ENCODE data around the gene TBC1D10A.

DNA sequence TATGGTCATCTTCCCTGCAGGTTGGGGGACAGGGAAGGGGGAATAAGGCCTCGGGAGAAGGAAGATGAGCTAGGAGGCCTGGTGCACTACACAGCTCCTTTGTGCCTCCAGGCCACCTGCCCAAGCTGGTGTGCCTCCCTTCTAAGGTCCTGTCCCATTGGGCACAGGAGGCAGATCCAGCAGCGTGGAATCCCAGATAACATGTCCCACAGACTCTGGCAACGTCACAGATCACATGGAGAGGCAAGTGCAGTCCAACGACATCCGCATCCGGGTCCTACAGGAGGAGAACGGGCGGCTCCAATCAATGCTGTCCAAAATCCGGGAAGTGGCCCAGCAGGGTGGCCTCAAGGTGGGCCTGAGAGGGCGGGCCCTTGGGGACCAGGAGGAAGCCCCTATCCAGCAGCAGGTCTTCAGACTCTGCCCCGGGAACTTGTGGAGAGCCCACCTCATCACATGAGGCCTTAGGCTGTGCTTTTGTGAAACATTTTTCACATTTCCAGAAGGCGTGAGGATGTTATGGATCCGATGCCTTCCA is 48.6 kb upstream of the TBC1D10A start:
- no peak for TF ChIP-seq POLR2A (IDR thresholded peaks at IDR 0.05)
- TF ChIP-seq, protein P1, sequence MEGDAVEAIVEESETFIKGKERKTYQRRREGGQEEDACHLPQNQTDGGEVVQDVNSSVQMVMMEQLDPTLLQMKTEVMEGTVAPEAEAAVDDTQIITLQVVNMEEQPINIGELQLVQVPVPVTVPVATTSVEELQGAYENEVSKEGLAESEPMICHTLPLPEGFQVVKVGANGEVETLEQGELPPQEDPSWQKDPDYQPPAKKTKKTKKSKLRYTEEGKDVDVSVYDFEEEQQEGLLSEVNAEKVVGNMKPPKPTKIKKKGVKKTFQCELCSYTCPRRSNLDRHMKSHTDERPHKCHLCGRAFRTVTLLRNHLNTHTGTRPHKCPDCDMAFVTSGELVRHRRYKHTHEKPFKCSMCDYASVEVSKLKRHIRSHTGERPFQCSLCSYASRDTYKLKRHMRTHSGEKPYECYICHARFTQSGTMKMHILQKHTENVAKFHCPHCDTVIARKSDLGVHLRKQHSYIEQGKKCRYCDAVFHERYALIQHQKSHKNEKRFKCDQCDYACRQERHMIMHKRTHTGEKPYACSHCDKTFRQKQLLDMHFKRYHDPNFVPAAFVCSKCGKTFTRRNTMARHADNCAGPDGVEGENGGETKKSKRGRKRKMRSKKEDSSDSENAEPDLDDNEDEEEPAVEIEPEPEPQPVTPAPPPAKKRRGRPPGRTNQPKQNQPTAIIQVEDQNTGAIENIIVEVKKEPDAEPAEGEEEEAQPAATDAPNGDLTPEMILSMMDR (IDR thresholded peaks at IDR 0.05): no peak

Measured in Peyer's patch (tissue), 4 donors.